Activated T-cell treated with anti-CD3 and anti-CD28 coated beads, Interleukin-2, amount 50 U/mL, for 48 hours (primary cell): ENCODE data around the gene FAM25C.
"Not testable (repeated sequence)": the region's sequence is repeated elsewhere in the genome, so short reads cannot be mapped to it uniquely, and the experiment has no call there.

Experiments
- DNase-seq, 2 experiments: peaks; one replicate each; pipeline ENCODE4 v3.0.0-alpha.2; 2020

The FAM25C gene

DNA sequence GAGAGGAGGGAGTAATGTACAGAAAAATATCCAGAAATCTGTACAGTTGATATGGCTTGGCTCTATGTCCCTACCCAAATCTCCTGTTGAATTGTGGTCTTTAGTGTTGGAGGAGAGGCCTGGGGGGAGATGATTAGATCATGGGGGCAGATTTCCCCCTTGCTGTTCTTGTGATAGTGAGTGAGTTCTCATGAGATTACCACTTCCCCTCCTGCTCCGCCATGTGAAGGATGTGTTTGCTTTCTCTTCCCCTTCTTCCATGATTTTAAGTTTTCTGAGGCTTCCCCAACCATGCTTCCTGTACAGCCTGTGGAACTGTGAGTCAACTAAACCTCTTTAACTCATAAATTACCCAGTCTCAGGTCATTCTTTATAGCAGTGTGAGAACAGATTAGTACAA, 52.2 kb downstream of the FAM25C start:
- DNase-seq: not testable (repeated sequence)
